CD4-positive, alpha-beta T cell treated with Interleukin-10 for 1 hour (primary cell): Measurements from ENCODE around the gene GPI.
"Not testable (repeated sequence)": the region's sequence is repeated elsewhere in the genome, so short reads cannot be mapped to it uniquely, and the experiment has no call there.

Experiments used
- DNase-seq: peaks from one replicate; pipeline ENCODE4 v3.0.0-alpha.2; 2020

The GPI gene

DNA sequence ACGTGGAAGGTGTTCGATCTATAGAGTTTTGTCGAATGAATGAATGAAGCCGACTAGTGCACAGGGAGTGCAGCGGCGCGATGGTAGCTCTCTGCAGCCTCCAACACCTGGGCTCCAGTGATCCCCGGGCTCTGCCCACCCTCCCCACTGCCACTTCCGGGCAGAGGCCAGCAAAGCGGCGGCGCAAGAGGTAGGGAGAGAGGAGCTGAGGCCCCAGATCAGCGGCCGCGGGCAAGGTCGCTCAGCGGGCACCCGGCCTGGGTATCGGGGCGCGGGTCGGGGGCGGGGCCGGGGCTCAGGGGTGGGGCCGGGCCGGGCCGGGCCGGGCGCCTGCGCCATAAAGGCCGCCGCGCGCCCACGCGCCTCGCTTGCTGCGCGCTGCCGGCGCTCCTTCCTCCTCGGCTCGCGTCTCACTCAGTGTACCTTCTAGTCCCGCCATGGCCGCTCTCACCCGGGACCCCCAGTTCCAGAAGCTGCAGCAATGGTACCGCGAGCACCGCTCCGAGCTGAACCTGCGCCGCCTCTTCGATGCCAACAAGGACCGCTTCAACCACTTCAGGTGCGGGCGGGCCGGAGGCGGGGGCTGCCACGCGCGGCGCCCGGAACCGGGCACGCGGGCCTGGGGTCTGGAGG lies at the start of gene GPI:
Gene GPI, plus strand, starts transcription at position 367 of the 633 bp plus-strand sequence. Its CDS starts 71 bp downstream, at position 438.
- DNase-seq, result peak; percentile 69

GRCh38 chr19:34316247-34316646 lies 48.7 kb upstream of the GPI start:
- DNase-seq, result no peak

DNA sequence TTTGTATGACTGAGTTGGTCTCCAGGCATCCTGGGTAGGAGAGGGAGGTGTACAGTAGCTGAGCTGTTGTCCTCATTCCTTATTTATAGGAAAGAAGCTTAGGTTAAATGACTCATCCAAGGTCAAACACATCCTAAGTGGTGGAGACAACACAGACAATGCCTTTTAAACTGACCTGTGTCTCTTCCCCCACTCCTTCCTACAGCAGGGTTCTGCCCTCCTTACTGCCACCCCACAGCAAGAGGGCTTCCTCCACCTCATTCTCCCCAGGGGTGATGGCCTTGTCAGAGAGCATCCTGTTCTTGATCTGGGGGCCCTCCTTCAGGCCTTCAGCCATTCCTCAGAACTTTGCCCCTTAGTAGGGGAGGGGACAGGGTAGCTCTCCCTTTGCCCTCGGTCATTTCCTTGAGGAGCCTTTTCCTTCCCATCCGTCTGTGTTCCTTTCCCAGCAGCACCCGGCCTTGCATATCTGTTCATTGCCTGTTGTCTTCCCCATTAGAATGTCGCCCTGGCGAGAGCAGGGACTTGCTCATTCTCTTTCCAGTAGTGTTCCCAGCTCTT lies 48.2 kb upstream of the GPI start:
- DNase-seq, result no peak

DNA sequence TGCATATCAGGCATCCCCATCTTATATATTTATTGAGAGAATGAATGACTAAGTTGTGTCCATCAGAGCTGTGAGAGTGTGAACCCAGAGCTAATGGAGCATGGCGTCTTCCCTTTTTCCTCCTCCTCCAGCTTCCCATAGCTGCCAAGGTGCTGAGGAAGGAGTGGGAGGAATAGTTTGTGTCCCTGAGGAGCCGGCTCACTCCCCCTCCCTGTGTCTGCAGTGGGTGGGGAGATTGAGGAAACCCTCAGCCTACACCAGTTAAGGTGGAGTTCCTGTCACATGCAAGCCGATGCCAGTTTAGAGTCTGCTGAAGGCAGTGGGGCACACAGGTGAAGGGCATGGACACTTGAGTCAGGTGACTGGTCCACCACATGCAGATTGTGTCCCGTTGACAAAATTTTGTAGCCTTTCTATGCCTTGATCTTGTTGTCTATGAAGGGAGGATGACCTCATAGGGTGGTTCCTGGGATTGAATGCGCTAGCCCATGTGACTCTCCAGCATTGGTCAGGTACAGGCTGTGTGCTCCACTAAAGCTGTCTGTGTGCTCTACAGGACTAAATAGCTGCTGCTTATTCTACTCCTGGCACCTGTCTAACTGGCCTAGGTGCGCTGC lies 47.6 kb upstream of the GPI start:
- DNase-seq, result peak; percentile 27

GRCh38 chr19:34319230-34319585 lies 45.8 kb upstream of the GPI start:
- DNase-seq, result no peak

DNA sequence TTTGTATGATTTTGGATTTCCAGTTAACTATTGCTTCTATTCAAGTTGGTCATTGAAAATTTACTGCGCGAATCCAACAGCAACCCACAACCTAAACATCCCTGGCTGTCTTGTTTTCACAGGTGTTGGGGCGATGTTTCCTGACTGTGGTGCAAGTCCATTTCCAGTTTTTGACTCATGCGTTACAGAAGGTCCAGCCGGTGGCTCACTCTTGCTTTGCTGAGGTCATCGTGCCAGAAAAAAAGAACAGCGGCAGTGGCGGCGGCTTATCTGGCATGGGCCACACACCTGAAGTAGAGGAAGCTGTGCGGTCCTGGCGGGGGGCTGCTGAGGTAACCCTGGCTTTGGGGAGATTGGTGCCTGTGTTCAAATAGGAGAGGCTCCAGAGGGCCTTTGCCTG lies 45.2 kb upstream of the GPI start:
- DNase-seq, result no peak

DNA sequence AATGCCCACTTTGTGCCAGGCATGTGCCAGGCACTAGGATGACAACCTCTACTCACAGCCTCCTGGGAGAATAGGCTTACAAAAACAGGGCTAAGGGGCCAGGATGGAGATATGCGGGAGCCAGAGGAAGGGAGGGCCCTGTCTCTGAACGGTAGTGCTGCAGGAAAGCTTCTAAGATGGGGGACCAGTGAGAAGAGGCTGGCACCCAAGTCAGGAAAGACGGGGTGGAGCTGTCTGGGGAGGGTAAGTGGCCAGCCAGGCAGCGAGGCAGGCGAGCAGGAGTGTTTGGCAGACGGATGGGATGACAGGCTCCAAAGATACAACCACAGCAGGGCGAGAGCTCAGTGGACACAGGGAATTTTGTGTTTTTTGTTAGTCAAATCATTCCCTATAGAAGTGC lies 44.7 kb upstream of the GPI start:
- DNase-seq, result no peak

- no peak for DNase-seq
Observed at GRCh38 chr19:34321735-34322134, 43.3 kb upstream of the GPI start.

- DNase-seq, result no peak
Observed at GRCh38 chr19:34323433-34324204, 41.4 kb upstream of the GPI start.

DNA sequence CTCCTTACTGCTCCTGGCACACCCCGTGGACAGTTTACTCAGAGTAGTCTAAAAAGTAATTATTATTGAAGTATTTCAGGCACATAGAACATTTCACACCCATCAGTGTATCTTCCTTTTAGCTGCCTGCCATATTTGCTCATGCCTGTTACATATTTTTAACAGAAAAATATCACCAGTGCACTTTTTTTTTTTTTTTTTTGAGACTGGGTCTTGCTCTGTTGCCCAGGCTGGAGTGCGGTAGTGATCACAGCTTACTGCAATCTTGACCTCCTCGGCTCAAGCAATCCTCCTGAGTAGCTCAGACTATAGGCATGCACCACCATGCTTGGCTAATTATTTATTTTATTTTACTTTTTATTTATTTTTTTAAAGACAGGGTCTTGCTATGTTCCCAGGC lies 40.7 kb upstream of the GPI start:
- DNase-seq, result no peak

- no peak for DNase-seq
Observed at GRCh38 chr19:34325181-34325580, 39.8 kb upstream of the GPI start.

- DNase-seq, result no peak
Observed at GRCh38 chr19:34325981-34326787, 38.8 kb upstream of the GPI start.

DNA sequence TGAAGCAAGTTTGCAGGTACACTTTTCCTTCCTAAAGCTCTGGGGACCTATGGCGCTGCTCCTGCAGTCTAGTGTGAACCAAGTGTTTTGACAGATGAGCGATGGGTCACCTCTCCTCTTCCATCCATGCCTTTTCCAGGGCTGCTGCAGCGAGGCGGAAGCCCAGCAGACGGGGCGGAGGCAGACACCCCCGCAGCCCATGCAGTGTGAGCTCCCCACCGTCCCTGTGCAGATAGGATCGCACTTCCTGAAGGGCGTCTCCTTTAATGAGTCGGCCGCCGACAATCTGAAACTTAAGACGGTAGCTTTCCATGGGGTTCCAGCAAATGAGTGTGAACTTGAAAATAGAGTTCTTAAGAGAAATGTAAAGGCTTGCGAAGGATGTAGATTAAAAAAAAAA lies 37.1 kb upstream of the GPI start:
- DNase-seq, result no peak

GRCh38 chr19:34328982-34329381 lies 36.0 kb upstream of the GPI start:
- no peak for DNase-seq

GRCh38 chr19:34330116-34330515 lies 34.9 kb upstream of the GPI start:
- no peak for DNase-seq

GRCh38 chr19:34330596-34330995 lies 34.4 kb upstream of the GPI start:
- not testable (repeated sequence) for DNase-seq

DNA sequence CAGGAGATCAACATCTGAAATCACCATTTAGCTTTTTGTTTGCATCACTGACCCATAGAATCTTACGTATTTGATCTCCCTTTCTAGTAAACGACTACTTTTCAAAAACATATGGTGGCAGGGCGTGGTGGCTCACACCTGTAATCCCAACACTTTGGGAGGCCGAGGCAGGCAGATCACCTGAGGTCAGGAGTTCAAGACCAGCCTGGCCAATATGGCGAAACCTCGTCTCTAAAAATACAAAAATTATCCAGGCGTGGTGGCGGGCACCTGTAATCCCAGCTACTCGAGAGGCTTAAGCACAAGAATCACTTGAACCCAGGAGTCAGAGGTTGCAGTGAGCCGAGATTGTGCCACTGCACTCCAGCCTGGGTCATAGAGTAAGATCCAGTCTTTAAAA lies 33.4 kb upstream of the GPI start:
- DNase-seq, result not testable (repeated sequence)

GRCh38 chr19:34332027-34332760 lies 32.8 kb upstream of the GPI start:
- no peak for DNase-seq

DNA sequence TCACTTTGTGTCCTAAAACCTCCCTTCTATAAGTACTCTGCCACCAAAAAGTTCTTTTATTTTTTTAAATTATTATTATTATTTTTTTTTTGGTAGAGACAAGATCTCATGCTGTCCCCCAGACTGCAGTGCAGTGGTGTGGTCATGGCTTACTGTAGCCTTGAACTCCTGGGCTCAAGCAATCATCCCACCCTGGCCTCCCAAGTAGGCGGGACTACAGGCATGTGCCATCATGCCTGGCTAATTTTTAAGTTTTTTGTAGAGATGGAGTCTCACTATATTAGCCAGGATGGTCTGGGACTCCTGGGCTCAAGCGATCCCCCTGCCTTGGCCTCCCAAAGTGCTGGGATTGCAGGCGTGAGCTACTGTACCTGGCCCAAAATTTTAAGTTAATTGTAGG lies 29.1 kb upstream of the GPI start:
- DNase-seq, result no peak

DNA sequence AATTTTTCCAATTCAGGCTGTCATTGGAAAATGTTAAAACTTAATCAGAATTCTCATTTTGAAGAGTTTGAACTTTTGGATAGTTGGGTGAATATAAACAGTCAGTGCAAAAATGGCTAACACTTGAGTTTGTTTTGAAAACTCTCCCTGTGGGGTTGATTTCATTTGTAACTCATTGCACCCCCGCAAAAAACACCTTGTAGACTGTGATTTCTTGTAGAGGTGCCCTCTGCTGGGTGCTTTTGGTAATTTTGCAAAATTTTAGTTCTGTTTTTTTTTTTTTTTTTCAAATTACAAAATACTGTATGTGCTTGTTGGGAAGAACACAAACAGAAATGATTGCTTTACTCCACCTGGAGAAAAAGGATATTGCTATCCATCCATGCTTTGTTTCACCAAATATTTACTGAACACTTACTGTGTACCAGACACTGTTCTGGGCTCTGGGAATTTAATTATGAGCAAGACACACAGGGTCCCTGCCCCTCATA lies 28.2 kb upstream of the GPI start:
- peak; percentile 68 for DNase-seq

GRCh38 chr19:34337739-34338138 lies 27.3 kb upstream of the GPI start:
- DNase-seq, result no peak
